C4-2B (cell line): ENCODE results near the gene RHD.
"Not testable (repeated sequence)": the region's sequence is repeated elsewhere in the genome, so short reads cannot be mapped to it uniquely, and the experiment has no call there.

Experiments
- H3K27ac ChIP-seq: fragments of 450-650 bp; 2 replicates; pipeline ENCODE4 v1.5.1; 2017
- ZFX ChIP-seq: fragments of 450-650 bp; IDR thresholded peaks from 2 replicates; pipeline ENCODE4 v1.6.1; 2017
- TF ChIP-seq, protein P1 (sequence below): fragments of 450-650 bp; conservative IDR thresholded peaks from 2 replicates; pipeline ENCODE4 v1.5.1; 2017; ENCODE audit warnings: mild to moderate bottlenecking

RHD gene

DNA sequence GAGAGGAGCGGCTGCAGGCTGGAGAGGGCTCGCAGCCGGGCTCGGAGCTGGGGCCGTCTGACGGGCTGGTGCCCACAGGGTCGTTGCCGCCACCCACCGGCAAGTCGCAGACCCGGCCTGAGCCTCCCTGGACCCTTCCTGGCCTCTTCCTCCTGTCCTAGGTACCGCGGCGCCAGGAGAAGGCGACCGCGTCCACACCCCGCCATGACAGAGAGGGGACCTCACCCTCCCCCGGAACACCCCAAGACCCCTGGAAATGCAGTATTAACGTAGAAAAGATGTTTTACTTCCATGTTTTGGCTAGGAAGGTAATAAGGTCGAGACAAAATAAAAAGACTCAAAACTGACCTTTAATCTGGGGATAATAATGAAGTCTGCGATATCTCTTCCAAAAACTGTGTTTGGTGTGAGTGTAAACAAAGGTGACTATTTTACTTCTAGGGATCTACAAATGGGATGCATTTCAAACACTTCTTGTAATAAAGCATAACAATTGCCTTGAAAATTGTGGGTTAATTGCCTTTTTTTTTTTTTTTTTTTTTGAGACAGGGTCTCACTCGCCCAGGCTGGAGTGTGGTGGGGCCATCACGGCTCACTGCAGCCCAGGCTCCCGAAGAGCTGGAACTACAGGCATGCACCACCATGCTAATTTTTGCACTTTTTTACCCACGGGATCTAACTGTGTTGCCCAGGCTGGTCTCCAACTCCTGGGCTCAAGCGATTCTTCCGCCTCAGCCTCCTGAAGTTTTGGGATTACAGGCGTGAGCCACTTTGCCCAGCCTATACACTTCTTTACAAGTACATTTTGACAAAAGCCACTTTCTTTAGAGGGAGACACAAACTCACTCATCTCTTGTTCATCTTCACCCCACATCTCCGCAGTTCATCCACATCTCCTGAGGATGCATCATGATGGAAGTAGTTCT, 24.2 kb upstream of the RHD start:
- no peak for TF ChIP-seq ZFX
- TF ChIP-seq, protein P1, sequence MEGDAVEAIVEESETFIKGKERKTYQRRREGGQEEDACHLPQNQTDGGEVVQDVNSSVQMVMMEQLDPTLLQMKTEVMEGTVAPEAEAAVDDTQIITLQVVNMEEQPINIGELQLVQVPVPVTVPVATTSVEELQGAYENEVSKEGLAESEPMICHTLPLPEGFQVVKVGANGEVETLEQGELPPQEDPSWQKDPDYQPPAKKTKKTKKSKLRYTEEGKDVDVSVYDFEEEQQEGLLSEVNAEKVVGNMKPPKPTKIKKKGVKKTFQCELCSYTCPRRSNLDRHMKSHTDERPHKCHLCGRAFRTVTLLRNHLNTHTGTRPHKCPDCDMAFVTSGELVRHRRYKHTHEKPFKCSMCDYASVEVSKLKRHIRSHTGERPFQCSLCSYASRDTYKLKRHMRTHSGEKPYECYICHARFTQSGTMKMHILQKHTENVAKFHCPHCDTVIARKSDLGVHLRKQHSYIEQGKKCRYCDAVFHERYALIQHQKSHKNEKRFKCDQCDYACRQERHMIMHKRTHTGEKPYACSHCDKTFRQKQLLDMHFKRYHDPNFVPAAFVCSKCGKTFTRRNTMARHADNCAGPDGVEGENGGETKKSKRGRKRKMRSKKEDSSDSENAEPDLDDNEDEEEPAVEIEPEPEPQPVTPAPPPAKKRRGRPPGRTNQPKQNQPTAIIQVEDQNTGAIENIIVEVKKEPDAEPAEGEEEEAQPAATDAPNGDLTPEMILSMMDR: no peak
- H3K27ac ChIP-seq: peak overlapping the region; percentile 99

DNA sequence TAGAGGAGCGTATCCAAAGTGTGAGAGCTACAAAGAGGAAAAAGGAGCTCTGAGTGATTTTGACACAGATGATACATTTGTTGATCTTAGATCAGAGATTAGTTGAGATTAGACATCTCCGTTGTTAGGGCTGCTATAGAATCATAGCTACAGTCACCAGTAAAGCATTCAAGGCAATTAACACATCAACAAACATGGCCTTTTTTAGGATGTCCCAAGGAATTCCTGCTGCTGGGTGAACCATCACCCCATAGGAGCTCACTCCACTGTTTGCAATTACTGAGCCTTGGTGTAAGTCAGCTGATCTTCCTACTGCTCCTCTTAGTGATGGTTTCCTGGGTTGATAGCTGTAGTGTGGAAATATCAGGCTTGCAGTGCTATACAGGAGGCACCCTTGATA, 18.4 kb upstream of the RHD start:
- peak overlapping the region; percentile 56 for H3K27ac ChIP-seq
- TF ChIP-seq, protein P1: no peak
- no peak for TF ChIP-seq ZFX

DNA sequence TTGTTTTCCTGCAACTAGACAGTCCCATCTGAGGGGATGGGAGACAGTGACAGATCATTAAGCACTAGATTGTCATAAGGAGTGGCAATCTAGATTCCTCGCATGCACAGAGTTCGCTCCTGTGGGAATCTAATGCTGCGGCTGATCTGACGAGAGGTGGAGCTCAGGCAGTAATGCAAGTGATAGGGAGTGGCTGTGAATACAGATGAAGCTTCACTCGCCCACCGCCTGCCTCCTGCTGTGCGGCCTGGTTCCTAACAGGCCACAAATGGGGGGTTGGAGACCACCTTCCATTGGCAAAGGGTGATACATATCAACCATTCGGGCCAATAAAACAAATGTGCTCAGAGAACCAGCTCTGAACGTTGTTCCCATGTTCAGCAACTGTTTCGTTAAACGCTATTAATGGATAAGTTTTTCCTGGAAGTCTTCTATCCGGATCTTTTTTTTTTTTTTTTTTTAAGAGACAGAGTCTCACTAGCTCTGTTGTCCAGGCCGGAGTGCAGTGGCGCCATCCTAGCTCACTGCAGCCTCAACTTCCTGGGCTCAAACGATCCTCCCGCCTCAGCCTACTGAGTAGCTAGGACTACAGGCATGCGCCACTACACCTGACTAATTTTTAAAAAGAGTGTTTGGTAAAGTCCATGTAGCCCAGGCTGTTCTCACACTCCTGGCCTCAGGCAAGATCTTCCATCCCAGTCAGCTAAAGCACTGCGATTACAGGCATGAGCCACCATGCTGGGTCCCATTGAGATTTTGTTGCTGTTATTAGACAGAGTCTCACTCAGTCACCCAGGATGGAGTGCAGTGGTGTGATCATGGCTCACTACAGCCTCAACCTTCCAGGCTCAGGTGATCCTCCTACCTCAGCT, 16.4 kb upstream of the RHD start:
- no peak for TF ChIP-seq ZFX
- TF ChIP-seq, protein P1: no peak
- no peak overlapping the region for H3K27ac ChIP-seq

DNA sequence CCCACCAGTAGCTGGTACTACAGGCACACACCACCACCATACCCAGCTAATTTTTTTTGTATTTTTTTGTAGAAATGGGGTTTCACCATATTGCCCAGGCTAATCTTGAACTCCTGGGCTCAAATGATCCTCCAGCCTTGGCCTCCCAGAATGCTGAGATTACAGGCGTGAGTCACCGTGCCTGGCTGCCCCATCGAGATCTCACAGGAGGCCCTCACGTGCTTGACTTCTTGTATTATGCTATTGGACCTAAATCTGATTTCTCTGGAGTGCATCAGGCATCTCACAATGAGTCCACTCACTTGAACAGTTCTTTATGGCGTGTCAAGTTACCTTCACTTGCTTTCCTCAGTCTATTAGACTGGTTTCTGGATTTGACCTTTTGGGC, 15.7 kb upstream of the RHD start:
- no peak overlapping the region for H3K27ac ChIP-seq
- TF ChIP-seq, protein P1: no peak
- no peak for TF ChIP-seq ZFX

DNA sequence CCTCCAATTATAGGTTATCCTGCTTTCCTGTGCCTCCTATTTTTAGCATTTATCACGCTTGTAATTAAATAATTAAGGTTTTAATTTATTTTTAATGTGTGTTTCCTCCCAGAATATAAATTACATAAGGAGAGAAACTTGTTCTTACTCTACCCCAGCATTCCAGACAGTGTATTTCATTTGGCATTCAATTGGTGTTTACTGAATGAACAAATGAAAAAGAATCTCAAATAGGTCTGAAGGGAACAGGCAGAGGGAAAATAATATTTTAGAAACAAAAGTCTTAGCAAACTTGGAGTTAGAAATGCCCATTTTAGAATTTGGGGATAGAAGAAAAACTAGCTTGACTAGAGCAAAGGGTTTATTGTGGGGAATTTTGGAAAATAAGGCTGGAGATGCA, 15.1 kb upstream of the RHD start:
- TF ChIP-seq ZFX: no peak
- TF ChIP-seq, protein P1: no peak

DNA sequence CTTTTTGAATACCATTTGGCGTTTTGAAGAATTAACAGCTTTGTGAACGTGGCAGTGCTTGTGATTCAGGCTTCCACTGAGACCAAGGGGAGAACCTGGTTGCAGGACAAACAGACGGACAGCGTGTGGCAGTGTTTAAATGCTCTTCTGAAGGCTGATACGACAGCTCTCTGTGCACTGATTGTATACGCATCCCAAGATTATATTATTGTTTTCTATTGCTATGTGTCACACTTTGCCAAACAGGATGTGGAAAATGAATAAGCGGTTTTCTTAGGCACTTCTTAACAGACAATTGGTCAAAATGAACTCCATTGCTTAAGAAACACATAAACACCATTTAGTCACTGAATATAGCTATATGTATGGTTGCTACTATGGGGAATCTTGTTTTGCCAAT, 12.5 kb upstream of the RHD start:
- TF ChIP-seq, protein P1: peak; percentile 36
- not testable (repeated sequence) for H3K27ac ChIP-seq

More for the DNA sequence above, 15.1 kb upstream of the RHD start:
- no peak overlapping the region for H3K27ac ChIP-seq

DNA sequence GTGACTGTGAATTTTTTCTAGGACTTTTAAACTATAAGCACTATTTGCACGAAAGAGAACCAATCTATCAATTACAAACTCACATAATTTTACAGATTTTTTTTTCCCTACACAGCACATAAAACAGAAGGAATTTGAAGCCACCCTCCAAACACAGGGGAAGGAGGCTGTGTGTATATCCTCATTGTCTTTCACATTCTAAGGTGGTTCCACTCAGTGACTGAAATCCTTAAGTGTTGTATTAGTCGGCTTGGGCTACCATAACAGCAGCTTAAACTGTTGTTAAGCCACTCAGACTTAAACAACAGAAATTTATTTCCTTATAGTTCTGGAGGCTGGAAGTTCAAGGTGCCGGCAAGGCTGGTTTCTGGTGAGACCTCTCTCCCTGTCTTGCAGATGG, 12.0 kb upstream of the RHD start:
- not testable (repeated sequence) for H3K27ac ChIP-seq
